ENCODE measurements around the gene ADAT1.

ADAT1 gene

GRCh38 chr16:75620326-75621169 is 2.5 kb downstream of the ADAT1 start:
- DNase-seq: no peak

- no peak for DNase-seq
Measured at GRCh38 chr16:75618780-75619179, 4.3 kb downstream of the ADAT1 start.

DNA sequence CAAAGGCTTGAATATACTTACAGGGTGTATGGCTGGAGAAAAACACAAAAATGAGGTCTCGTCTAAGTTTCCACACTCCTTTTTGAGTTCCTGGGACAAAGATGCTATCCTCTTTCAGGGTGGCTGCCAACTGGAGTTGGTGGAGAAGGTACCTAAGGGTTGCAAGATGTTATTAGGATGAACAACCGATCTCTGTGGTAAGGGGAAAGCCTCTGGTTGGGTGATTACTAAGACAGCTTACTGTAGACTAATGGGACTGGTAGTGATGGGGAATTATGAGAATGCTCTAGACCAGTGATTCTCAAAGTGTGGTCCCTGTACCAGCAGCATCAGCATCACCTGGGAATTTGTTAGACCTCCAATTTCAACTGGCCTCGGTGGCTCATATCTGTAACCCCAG is 6.0 kb downstream of the ADAT1 start:
- DNase-seq: no peak

GRCh38 chr16:75616521-75617010 is 6.5 kb downstream of the ADAT1 start:
- DNase-seq: no peak

GRCh38 chr16:75615619-75616018 is 7.5 kb downstream of the ADAT1 start:
- DNase-seq: no peak

- peak; percentile 74 for DNase-seq
Measured at GRCh38 chr16:75614066-75614897, 8.8 kb downstream of the ADAT1 start.

DNA sequence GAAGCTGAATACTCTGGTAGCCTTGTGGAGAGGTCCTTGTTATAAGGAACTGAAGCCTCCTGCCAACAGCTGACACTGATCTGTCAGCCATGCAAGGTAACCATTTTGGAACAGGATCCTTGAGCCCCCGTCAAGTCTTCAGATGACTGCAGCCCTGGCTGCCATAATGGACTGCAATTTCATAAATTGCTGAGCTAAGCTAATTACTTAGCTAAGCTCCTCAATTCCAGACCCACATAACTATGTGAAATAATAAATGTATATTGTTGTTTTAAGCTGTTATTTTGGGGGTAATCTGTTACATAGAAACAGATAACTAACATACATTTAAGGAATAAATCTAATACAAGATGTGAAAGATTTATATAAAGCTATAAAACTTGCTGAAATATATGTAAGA is 16.6 kb downstream of the ADAT1 start:
- no peak for DNase-seq

DNA sequence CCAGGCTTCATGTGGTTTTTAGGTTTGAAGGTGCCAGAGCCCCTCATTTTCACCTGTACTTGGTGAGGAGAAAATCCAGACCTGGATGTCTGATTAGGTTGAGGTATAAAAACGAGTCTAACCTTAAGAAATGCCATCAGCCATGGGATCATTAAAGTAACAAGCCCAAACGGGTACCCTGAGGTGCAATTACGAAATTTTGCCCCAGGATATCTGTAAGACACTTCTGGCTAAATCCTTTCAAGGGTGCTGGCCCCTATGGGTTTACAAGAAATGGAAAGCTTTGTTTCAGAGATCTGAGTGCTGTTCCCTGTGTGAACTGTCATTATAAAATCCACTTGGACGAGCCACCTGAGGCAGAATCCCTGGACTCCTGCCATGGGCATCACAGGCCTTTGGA is 19.8 kb downstream of the ADAT1 start:
- no peak for DNase-seq

- DNase-seq: no peak
Measured at GRCh38 chr16:75599452-75600277, 23.4 kb downstream of the ADAT1 start.

GRCh38 chr16:75593825-75594820 is 29.0 kb downstream of the ADAT1 start:
- peak; percentile 81 for DNase-seq

DNA sequence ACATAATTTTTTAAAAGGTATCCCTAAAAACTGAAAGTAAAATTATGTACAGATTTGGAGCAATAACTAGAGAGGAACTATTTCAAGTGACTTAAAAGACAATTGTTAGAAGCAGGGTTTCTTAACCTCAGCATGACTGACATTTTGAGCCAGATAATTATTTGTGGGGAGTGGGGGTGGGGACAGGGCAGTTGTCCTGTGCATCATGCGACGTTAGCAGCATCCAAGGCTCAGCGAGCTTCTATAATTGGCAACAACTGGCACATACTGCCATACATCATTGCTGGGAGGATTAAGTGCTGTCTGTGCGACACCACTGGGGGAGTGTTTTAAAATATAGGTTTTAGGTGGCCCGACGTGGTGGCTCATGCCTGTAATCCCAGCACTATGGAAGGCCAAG is 29.8 kb downstream of the ADAT1 start:
- no peak for DNase-seq

DNA sequence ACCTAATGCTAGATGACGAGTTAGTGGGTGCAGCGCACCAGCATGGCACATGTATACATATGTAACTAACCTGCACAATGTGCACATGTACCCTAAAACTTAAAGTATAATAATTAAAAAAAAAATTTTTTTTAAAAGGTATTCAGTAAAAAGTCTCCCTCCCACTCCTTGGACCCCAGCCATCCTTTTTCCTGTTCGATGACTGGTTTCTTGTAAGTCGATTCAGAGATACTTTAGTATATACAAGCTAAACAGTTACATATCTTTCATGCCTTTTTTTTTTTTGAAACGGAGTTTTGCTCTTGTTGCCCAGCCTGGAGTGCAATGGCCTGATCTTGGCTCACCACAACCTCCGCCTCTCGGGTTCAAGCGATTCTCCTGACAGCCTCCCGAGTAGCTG is 31.2 kb downstream of the ADAT1 start:
- peak; percentile 45 for DNase-seq

GRCh38 chr16:75590920-75591843 is 31.9 kb downstream of the ADAT1 start:
- DNase-seq: peak; percentile 81

GRCh38 chr16:75589306-75589705 is 33.8 kb downstream of the ADAT1 start:
- DNase-seq: no peak

- no peak for DNase-seq
Measured at GRCh38 chr16:75588716-75589115, 34.4 kb downstream of the ADAT1 start.

DNA sequence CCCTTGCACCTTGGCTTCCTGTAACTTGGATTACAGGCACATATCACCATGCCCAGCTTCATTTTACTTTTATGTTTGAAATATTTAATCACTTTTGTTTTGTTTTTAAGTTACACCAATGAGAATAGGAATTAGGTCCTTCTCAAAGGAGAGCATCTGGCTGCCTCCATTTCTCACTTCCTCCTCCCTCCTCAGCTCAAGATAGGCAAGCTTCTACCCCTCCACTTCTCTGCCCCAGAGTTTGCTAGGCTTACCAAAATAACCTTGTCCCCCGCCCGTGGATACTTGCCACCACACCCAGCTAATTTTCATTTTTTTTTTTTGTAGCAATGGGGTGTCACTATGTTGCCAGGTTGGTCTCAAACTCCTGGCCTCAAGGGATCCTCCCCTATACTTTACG is 39.0 kb downstream of the ADAT1 start:
- DNase-seq: no peak

DNA sequence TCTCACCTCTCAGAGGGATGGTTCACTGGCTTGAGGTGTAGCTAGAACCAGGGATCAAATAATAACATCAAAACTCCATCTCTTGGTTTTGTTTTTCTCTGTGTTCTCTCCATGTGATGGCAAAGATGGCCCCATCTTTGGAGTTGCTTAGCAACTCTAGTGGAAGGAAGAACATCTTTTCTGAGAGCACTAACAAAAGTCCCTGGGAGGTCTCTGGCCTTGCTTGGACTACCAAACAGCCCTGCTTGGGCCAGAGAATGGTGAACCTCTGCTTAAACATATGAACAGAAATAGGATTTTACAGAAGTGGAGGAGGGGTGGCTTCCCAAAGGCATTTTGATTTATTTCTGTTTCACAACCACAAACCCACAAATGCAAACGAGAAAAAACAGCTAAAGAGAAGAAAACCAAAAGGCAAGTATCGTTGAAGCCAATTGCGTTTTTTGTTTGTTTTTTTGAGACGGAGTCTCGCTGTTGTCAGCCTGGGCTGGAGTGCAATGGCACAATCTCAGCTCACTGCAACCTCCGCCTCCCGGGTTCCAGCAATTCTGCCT is 43.7 kb downstream of the ADAT1 start:
- no peak for DNase-seq

DNA sequence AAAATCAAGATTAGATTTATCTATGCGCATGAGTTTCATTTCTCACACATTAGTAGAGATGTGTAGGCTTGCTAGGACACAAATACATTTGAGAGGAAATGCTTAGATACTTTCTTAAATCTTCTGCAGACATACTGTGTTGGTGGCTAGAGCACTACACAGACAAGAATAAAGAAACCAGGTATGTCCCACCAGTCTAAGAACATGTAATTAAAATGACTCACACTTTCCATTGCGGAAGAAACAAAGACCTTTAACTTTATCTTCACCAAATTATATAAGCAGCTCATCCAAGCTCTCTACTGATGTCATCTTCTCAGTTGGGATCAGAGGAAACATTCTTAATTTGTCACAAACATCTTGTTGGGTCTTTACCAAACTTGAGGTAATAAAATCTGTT is 44.4 kb downstream of the ADAT1 start:
- no peak for DNase-seq

DNA sequence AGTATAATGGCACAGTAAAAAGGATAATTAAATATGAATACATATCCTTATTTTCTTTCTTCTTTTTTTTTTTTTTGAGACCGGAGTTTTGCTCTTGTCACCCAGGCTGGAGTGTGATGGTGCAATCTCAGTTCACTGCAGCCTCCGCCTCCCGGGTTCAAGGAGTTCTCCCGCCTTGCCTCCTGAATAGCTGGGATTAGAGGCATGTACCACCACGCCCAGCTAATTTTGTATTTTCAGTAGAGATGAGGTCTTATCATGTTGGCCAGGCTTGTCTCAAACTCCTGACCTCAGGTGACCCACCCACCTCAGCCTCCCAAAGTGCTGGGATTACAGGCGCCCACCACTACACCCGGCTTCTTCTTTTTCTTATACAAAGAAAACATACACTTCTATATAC is 44.9 kb downstream of the ADAT1 start:
- no peak for DNase-seq

- no peak for DNase-seq
Measured at GRCh38 chr16:75576384-75576811, 46.7 kb downstream of the ADAT1 start.
